HFFc6 (cell line): Measurements from ENCODE around the gene FIS1. TPM values are rescaled to one million over a fixed set of nuclear protein-coding genes. Genes with fewer than 3 reads are reported as not detected.
"Not testable (repeated sequence)": the region's sequence is repeated elsewhere in the genome, so short reads cannot be mapped to it uniquely, and the experiment has no call there.

ENCODE experiments used
- DNase-seq: peaks from one replicate; pipeline ENCODE4 v3.0.0-alpha.2; 2018
- H3K27ac Mint-ChIP-seq: 2 replicates; pipeline ENCODE4 v1.8.0; 2020; ENCODE audit warnings: mild to moderate bottlenecking, mixed read lengths
- H3K27me3 Mint-ChIP-seq: 2 replicates; pipeline ENCODE4 v1.8.0; 2021; ENCODE audit warnings: mild to moderate bottlenecking, moderate library complexity, mixed read lengths; ENCODE audit not compliant: insufficient read depth
- H3K36me3 Mint-ChIP-seq: 2 replicates; pipeline ENCODE4 v1.8.0; 2021; ENCODE audit warnings: low read depth, mixed read lengths
- H3K4me1 Mint-ChIP-seq: 2 replicates; pipeline ENCODE4 v1.8.0; 2020; ENCODE audit warnings: low read depth, mixed read lengths
- H3K4me3 Mint-ChIP-seq: 2 replicates; pipeline ENCODE4 v1.8.0; 2020; ENCODE audit warnings: mild to moderate bottlenecking, moderate library complexity, mixed read lengths
- H3K9me3 Mint-ChIP-seq: 2 replicates; pipeline ENCODE4 v1.8.0; 2020; ENCODE audit warnings: mild to moderate bottlenecking, mixed read lengths
- long read RNA-seq: library from polyadenylated mRNA; unstranded; transcript quantifications from one replicate; pipeline ENCODE4 v2.0.0, GENCODE V29; 2019
- total RNA-seq, 6 experiments: library from RNA; stranded (reverse); fragmentation: NEBNext Ultra II Directional; extraction: Animal tissue kit (Norgen Biotek cat#: 25700); gene quantifications; 2 replicates in 1 of 6; 3 replicates in 5 of 6; pipeline ENCODE4 v1.2.3, GENCODE V29; 2021
- TF ChIP-seq, protein P1 (sequence below): fragments of 200-600 bp; sonication (generic); IDR thresholded peaks from 2 replicates; pipeline ENCODE4 v1.5.0; 2021; ENCODE audit warnings: antibody characterized with exemption, mild to moderate bottlenecking

Gene FIS1
- total RNA-seq: 100 to 1,000 TPM; 160 to 220 (median 192) TPM
- long read RNA-seq, transcript FIS1-207 (4 exons, 915 nt): minor isoform, 8 of 200 reads
- long read RNA-seq, transcript FIS1-201 (5 exons, 734 nt): major isoform, 182 of 200 reads
- long read RNA-seq, partial matches to known transcripts: 4 of 200 reads
- long read RNA-seq, other reads (novel, unspliced or antisense): 2 of 200 reads

DNA sequence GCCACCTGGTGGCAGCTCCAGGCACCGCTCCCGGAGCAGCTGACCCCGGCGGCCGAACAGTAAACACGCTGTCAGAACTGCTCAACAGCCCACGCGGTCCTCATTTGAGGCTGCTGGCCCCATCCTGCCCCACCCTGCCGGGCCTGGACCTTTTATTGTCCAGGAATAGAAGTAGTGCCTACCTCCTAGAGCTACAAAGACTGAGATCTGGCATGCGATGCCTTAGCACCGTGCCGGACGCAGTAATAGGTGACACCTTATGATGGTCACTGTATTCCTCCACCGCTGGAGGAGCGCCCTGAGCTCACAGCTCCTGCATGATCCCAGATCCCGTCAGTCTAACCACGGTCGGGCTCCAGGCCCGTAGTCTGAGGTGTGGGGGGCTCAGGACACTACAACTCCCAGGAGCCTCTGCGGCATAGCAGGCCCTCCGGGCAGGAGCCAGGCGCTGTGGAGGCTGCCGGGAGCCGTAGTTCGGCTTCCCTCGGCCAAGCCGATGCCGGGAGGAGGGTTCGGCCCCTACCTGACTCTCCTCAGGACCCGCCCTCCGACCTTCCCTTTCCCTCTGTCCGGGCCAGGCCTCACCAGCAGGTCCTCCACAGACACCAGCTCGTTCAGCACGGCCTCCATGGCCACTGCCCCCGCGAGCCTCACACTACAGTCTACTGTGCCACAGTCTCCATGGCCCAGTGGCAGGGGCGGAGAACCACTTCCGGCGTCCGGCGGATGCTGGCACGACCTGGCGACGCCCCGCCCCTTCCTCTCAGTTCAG lies at the start of gene FIS1:
Gene FIS1, minus strand, starts transcription at position 707 of the 772 bp plus-strand sequence. Its CDS starts 77 bp downstream, at position 630.
- H3K9me3 Mint-ChIP-seq: no peaks in the 10 kb centered on the region
- peak within 1 kb of the TSS; percentile 91 for H3K27ac Mint-ChIP-seq
- TF ChIP-seq, protein P1, sequence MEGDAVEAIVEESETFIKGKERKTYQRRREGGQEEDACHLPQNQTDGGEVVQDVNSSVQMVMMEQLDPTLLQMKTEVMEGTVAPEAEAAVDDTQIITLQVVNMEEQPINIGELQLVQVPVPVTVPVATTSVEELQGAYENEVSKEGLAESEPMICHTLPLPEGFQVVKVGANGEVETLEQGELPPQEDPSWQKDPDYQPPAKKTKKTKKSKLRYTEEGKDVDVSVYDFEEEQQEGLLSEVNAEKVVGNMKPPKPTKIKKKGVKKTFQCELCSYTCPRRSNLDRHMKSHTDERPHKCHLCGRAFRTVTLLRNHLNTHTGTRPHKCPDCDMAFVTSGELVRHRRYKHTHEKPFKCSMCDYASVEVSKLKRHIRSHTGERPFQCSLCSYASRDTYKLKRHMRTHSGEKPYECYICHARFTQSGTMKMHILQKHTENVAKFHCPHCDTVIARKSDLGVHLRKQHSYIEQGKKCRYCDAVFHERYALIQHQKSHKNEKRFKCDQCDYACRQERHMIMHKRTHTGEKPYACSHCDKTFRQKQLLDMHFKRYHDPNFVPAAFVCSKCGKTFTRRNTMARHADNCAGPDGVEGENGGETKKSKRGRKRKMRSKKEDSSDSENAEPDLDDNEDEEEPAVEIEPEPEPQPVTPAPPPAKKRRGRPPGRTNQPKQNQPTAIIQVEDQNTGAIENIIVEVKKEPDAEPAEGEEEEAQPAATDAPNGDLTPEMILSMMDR: peak; percentile 94
- peak; percentile 84 for DNase-seq
- peaks cover 14% of the 10 kb centered on the region for H3K4me1 Mint-ChIP-seq
- peak within 1 kb of the TSS; percentile 97 for H3K4me3 Mint-ChIP-seq
- H3K36me3 Mint-ChIP-seq: peaks cover 10% of the 10 kb centered on the region; the same call in 1 of the 2 replicates
- no peaks in the 10 kb centered on the region; the same call in 1 of the 2 replicates for H3K27me3 Mint-ChIP-seq

DNA sequence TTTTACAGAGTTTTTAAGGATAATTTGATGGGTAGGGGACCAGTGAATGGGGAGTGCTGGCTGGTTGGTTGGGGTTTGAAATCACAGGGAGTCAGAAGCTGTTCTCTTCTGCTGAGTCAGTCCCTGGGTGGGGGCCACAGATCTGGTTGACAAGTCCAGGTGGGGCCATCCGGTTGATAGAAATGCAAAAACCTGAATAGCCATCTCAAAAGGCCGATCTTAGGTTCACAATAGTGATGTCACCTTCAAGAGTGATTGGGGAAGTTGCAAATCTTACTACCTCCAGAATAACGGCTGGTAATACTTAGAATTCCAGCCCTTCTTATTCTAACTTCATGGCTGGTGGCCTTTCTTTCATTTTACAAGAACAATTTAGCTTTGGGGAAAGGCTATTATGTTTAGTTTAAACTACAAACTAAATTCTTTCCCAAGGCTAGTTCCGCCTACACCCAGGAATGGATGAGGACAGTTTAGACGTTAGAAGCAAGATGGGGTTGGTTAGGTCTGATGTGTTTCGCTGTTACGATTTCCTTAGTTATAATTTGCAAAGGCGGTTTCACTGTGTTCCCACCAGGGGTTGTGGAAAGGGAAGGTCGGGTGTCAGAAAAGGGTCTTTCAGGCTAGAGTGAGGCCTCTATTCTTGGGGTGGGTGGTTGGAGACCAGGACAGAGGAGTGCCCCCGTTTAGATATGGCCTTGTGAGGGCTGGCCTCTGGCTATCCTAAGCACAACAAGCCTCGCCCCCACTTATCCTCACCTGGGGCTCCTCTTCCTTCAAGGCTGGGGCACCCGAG lies 49.4 kb upstream of the FIS1 start:
- H3K27me3 Mint-ChIP-seq: peaks cover 50% of the 10 kb centered on the region
- H3K4me1 Mint-ChIP-seq: peaks cover 10% of the 10 kb centered on the region; the same call in 1 of the 2 replicates
- H3K27ac Mint-ChIP-seq: no peak overlapping the region
- TF ChIP-seq, protein P1: no peak
- no peaks in the 10 kb centered on the region for H3K9me3 Mint-ChIP-seq
- no peak overlapping the region for H3K4me3 Mint-ChIP-seq
- DNase-seq: no peak
- H3K36me3 Mint-ChIP-seq: no peaks in the 10 kb centered on the region

DNA sequence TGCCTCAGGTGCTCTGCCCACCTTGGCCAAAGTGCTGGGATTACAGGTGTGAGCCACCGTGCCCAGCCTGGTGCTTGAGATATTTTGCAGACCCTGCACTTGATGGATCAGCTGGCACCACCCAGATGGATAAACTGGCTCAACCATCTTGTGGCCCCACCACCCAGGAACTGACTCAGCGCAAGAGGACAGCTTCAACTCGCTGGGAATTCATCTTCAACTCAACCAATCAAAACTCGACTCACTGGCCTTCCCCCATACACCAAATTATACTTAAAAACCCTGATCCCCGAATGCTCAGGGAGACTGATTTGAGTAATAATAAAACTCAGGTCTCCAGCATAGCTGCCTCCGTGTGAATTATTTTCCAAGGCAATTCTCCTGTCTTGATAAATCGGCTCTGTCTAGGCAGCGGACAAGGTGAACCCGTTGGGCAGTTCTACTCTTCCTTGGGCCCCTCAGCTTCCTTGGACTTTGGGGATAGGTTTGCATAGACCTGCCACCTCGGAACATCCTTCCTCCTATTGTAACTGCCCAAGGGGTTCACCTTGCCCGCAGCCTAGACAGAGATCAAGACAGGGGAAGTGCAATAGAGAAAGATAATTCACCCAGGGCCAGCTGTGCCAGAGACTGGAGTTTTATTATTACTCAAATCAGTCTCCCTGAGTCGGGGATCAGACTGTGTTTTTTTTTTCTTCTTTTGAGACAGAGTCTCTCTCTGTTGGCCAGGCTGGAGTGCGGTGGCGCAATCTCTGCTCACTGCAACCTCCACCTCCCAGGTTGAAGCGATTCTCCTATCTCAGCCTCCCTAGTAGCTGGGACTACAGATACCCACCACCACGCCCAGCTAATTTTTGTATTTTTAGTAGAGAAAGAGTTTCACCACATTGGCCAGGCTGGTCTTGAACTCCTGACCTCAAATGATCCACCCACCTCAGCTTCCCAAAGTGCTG lies 48.5 kb upstream of the FIS1 start:
- H3K4me3 Mint-ChIP-seq, H3K36me3 Mint-ChIP-seq, DNase-seq, H3K9me3 Mint-ChIP-seq, H3K27ac Mint-ChIP-seq: not testable (repeated sequence)
- H3K27me3 Mint-ChIP-seq: peaks cover 50% of the 10 kb centered on the region
- H3K4me1 Mint-ChIP-seq: peaks cover 10% of the 10 kb centered on the region; the same call in 1 of the 2 replicates

DNA sequence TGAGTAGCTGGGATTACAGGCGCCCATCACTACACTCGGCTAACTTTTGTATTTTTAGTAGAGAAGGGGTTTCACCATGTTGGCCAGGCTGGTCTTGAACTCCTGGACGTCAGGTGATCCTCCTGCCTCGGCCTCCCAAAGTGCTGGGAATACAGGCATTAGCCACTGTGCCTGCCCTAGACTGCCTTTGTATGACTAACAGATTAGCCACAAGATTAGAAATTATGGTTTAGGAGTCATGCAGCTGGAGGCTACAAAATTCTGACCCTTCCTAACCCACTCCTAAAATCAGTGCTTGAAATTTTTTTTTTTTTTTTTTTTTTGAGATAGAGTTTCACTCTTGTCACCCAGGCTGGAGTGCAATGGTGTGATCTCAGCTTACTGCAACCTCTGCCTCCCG lies 47.7 kb upstream of the FIS1 start:
- H3K27ac Mint-ChIP-seq, H3K36me3 Mint-ChIP-seq, H3K9me3 Mint-ChIP-seq, H3K4me3 Mint-ChIP-seq: not testable (repeated sequence)
- Mint-ChIP-seq H3K4me1 (peaks cover 10% of the 10 kb centered on the region; the same call in 1 of the 2 replicates), H3K27me3 (peaks cover 54% of the 10 kb centered on the region)
- peak; percentile 11 for DNase-seq

DNA sequence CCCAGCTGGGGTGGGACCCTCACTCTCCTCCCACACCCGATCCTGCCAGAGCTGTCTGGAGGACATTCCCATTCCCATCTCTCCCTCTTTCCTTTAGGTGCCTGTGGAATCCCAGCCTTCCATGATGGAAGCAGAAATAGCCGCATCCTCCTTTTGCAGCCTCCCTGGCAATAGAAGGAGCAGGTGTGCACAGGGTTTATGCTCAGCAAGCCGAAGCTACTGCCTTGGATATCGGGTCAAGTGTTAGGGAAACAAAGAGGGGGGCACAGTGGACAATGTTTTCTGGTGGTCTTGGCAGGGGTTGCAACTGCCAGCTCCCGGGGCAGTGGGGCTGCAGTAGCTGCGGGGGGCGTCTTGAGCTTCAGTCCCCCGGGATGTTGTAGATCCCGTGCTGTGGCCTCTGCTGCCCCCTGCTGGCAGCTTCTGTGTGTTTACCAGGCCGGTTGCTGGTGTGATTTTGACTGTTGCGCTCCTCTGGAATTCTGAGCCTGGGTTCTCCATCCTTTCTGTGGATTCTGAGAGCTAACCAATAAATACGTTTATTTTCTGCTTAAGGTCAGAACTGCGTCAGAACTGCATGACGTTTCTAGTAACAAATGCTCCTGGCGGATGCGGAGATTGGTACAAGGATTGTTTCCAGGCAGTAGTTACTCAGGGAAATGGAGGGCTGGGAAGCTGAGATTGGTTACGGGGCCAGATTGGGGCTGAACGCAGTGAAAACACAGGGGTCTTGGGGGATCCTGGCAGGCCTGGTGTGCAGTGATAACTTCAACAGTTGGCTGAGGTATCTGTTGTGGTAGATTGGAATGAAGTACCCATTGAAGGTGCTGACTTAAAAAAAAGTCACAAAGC lies 45.5 kb upstream of the FIS1 start:
- not testable (repeated sequence) for H3K9me3 Mint-ChIP-seq, H3K36me3 Mint-ChIP-seq, H3K4me3 Mint-ChIP-seq, H3K27ac Mint-ChIP-seq
- peaks cover 60% of the 10 kb centered on the region for H3K27me3 Mint-ChIP-seq
- DNase-seq: peak; percentile 23
- TF ChIP-seq, protein P1: peak; percentile 88
- peaks cover 10% of the 10 kb centered on the region; the same call in 1 of the 2 replicates for H3K4me1 Mint-ChIP-seq

DNA sequence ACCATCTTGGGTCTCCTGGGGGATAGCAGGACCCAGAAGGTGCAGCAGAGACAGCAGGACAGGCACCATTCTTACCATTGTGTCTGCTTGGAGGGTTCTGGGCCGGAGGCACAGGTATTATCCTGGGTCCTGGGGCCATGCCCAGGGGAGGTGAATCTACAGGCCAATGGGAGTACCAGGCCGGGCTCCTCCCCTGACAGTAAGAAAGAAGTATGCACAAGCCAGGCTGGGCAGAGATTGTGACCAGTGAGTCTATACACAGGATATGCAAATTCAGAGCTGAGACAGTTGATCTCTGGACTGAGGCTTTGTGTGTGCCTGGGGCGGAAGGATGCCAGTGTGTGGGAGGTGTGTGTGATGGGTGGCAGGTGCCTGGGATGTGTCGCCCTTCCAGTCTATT lies 44.8 kb upstream of the FIS1 start:
- peaks cover 10% of the 10 kb centered on the region; the same call in 1 of the 2 replicates for H3K4me1 Mint-ChIP-seq
- not testable (repeated sequence) for H3K9me3 Mint-ChIP-seq, H3K36me3 Mint-ChIP-seq, H3K27ac Mint-ChIP-seq, DNase-seq, H3K4me3 Mint-ChIP-seq
- H3K27me3 Mint-ChIP-seq: peaks cover 58% of the 10 kb centered on the region
